Bronchial epithelial cell (primary cell): ENCODE data around the gene MUC2. TPM values are rescaled to one million over a fixed set of nuclear protein-coding genes. Genes with fewer than 3 reads are reported as not detected.
A peak's percentile ranks its signal among the peaks of the same experiment; 100 is the strongest.

ENCODE experiments used
- DNase-seq: peaks from one replicate; pipeline ENCODE4 v3.0.0-alpha.2; 2010; ENCODE audit warnings: low read depth
- FAIRE-seq: peaks from 2 replicates; lab custom pipeline; 2011; peaks lifted over from hg19 to GRCh38; lab: Jason Lieb, UNC
- H3K27me3 ChIP-seq: 2 replicates; pipeline ENCODE4 v1.5.1; 2011; ENCODE audit warnings: low read length; ENCODE audit not compliant: control insufficient read depth, insufficient read depth
- H3K36me3 ChIP-seq: 2 replicates; pipeline ENCODE4 v1.5.1; 2011; ENCODE audit warnings: low read length; ENCODE audit not compliant: control insufficient read depth, insufficient read depth
- H3K4me3 ChIP-seq: 2 replicates; pipeline ENCODE4 v1.5.1; 2011; ENCODE audit warnings: mild to moderate bottlenecking, low read depth, low read length, control low read depth
- total RNA-seq: library from RNA; depleted of rRNA; stranded (reverse); fragments of >200 nt; gene quantifications from 2 replicates; pipeline ENCODE4 v1.2.1, GENCODE V29; 2014
- TF ChIP-seq, protein P1 (sequence below): IDR thresholded peaks from 2 replicates; pipeline ENCODE4 v1.5.1; 2011; ENCODE audit warnings: mild to moderate bottlenecking, moderate library complexity, low read length, control low read depth, inconsistent platforms; ENCODE audit not compliant: insufficient read depth, severe bottlenecking

Gene MUC2
- total RNA-seq, 1 donor from 2014 or later: not detected

DNA sequence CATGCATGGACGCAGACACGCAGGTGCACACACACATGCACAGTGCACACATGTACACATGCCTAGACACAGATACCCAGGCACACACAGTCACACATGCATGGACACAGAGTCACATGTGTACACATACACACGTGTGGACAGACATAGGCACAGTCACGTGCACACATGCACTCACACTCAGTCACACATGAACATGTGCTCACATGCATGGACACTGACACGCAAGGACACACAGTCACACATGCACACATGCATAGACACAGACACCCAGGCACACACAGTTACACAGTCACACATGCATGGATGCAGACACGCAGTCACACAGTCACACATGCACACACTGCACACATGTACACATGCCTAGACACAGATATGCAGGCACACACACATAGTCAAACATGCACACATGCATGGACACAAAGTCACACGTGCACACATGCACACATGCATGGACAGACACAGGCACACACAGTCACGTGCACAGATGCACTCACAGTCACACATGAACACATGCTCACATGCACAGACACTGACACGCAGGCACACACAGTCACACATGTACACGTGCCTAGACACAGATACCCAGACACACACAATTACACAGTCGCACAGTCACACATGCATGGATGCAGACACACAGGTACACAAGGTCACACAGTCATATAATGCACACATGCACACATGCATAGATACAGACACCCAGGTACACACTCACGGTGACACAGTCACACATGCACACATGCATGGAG, 16.8 kb downstream of the MUC2 start:
- H3K27me3 ChIP-seq: no peaks in the 10 kb centered on the region
- TF ChIP-seq, protein P1, sequence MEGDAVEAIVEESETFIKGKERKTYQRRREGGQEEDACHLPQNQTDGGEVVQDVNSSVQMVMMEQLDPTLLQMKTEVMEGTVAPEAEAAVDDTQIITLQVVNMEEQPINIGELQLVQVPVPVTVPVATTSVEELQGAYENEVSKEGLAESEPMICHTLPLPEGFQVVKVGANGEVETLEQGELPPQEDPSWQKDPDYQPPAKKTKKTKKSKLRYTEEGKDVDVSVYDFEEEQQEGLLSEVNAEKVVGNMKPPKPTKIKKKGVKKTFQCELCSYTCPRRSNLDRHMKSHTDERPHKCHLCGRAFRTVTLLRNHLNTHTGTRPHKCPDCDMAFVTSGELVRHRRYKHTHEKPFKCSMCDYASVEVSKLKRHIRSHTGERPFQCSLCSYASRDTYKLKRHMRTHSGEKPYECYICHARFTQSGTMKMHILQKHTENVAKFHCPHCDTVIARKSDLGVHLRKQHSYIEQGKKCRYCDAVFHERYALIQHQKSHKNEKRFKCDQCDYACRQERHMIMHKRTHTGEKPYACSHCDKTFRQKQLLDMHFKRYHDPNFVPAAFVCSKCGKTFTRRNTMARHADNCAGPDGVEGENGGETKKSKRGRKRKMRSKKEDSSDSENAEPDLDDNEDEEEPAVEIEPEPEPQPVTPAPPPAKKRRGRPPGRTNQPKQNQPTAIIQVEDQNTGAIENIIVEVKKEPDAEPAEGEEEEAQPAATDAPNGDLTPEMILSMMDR: no peak
- no peak for DNase-seq
- no peak overlapping the region for H3K4me3 ChIP-seq
- no peaks in the 10 kb centered on the region for H3K36me3 ChIP-seq
- peak; percentile 98 for FAIRE-seq

DNA sequence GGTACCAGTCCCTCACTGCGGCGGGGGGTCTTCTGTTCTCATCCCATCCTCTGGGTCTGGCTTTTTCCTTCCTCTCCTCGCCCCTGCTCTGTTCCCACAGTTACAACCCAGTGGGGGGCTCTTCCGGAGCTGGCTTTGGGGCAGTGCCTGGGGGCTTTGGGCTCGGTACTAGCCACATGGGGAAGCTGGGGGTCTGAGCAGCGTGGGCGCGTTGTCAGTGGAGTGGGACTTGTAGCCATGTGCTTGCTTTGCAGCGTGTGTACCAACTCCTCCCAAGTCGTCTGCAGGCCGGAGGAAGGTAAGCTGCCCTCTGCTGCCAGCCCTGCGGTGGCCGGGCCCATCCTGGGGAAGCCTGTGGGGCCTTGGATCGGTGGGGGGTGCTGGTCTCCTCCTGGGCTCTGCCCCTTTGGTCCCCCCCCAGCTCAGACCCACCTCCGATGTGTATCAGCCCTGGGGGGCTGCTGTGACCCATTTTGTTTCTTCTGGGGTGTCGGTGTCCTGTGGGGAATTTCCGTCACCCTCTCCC, 17.5 kb downstream of the MUC2 start:
- no peak for FAIRE-seq
- DNase-seq: no peak
- Histone ChIP-seq H3K36me3 (no peaks in the 10 kb centered on the region), H3K4me3 (no peak overlapping the region), H3K27me3 (no peaks in the 10 kb centered on the region)
- TF ChIP-seq, protein P1: no peak

DNA sequence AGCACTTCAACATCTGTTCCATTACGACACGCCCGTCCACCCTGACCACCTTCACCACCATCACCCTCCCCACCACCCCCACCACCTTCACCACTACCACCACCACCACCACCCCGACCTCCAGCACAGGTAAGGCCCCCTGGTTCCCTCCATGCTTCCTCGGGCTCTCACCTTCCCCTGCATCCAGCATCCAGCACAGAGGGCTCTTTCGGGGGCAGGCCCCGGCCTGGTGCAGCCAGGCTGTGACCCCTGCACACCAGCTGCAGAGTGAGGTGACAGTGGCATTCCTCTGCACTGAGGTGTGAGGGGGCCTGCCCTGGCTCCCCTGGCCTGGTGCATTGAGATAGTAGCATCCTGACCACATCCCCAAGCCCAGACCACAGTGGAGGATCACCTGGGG, 18.2 kb downstream of the MUC2 start:
- no peak for FAIRE-seq
- Histone ChIP-seq H3K36me3 (no peaks in the 10 kb centered on the region), H3K27me3 (no peaks in the 10 kb centered on the region), H3K4me3 (no peak overlapping the region)
- TF ChIP-seq, protein P1: no peak
- no peak for DNase-seq

DNA sequence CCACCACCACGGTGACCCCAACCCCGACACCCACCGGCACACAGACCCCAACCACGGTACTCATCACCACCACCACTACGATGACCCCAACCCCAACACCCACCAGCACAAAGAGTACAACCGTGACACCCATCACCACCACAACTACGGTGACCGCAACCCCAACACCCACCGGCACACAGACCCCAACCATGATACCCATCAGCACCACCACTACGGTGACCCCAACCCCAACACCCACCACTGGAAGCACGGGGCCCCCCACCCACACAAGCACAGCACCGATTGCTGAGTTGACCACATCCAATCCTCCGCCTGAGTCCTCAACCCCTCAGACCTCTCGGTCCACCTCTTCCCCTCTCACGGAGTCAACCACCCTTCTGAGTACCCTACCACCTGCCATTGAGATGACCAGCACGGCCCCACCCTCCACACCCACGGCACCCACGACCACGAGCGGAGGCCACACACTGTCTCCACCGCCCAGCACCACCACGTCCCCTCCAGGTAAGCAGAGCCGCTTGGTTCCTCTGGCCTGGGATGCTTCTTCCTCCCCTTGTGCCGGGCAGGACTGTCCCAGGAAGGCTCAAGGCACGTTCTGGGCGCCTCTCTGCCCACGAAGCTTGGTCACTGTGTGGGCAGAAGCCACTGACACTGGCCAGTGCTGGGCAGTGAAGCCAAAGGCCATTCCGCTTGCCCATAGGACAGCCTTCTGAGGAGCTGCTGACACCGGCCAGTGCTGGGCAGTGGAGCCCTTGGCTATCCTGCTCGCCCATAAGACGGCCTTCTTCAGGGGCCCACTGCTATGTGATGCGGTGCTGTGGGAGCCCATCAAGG, 25.1 kb downstream of the MUC2 start:
- Histone ChIP-seq H3K36me3 (no peaks in the 10 kb centered on the region), H3K27me3 (no peaks in the 10 kb centered on the region), H3K4me3 (no peak overlapping the region)
- FAIRE-seq: no peak
- DNase-seq: no peak
- TF ChIP-seq, protein P1: no peak

DNA sequence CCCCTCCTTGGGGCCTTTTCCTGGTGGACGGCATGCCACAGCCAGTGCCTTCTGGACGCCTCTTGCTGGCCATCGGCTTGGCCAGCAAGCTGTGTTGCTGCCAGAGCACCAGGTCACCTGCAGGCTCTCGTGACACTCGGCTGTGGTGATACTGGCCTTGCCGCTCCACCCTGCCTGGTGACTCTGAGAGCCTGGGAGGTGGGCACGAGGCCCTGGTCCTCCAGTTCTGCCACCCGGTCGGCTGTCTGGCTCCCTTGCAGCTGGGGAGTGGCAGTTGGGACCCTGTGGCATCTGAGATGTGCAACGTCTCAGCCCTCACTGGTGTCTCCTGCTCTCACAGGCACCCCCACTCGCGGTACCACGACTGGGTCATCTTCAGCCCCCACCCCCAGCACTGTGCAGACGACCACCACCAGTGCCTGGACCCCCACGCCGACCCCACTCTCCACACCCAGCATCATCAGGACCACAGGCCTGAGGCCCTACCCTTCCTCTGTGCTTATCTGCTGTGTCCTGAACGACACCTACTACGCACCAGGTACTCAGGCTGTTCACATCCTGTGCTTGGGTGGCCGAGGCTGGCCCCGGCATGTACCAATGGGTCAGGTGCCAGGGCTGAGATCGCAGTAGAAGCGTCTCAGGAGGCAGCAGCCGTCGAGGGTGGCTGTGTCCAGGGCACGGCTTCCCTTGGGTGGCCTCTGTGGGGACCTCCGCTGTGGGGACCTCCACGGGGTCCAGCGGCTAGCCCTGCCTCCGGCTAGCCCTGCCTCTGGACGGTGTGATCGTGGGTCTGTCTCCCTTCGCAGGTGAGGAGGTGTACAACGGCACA, 26.0 kb downstream of the MUC2 start:
- DNase-seq (no peak), FAIRE-seq (no peak)
- Histone ChIP-seq H3K4me3 (no peak overlapping the region), H3K27me3 (no peaks in the 10 kb centered on the region), H3K36me3 (no peaks in the 10 kb centered on the region)
- TF ChIP-seq, protein P1: no peak
